SK-N-MC (cell line): ENCODE measurements around the gene SEMA4D.

Experiments
- DNase-seq: peaks from one replicate; pipeline ENCODE4 v3.0.0-alpha.2; 2011; ENCODE audit warnings: low read depth, low spot score
- H3K27ac ChIP-seq: fragments of 200-600 bp; sonication (generic); 2 replicates; pipeline ENCODE4 v1.5.1; 2016; ENCODE audit warnings: mixed run types
- H3K36me3 ChIP-seq: fragments of 200-600 bp; sonication (generic); 2 replicates; pipeline ENCODE4 v1.6.1; 2017; ENCODE audit warnings: antibody characterized with exemption, low read length, mixed read lengths; ENCODE audit not compliant: insufficient read depth
- H3K4me3 ChIP-seq: fragments of 200-600 bp; sonication (generic); 2 replicates; pipeline ENCODE4 v1.5.1; 2016
- H3K9ac ChIP-seq: fragments of 200-600 bp; sonication (generic); 2 replicates; pipeline ENCODE4 v1.8.0; 2017; ENCODE audit warnings: mixed run types, mixed read lengths; ENCODE audit not compliant: insufficient read length
- H3K9me3 ChIP-seq: fragments of 200-600 bp; sonication (generic); 2 replicates; pipeline ENCODE4 v1.6.1; 2017; ENCODE audit warnings: low read depth, mild to moderate bottlenecking, antibody characterized with exemption, low read length, moderate library complexity, mixed read lengths
- EZH2 ChIP-seq: fragments of 200-600 bp; sonication (generic); IDR thresholded peaks from one replicate; pipeline ENCODE4 v1.6.1; 2017; ENCODE audit warnings: antibody characterized with exemption
- FOXP2 ChIP-seq: optimal IDR thresholded peaks from 2 replicates; pipeline ENCODE3; 2011; ENCODE audit warnings: mild to moderate bottlenecking, moderate library complexity; ENCODE audit not compliant: insufficient read depth; ENCODE audit errors: extremely low read length, control extremely low read depth
- POLR2AphosphoS5 ChIP-seq: IDR thresholded peaks from 2 replicates; pipeline ENCODE4 v1.6.1; 2012; ENCODE audit warnings: mild to moderate bottlenecking, low read depth, low read length, borderline replicate concordance

The SEMA4D gene

GRCh38 chr9:89395931-89396710 is 101.8 kb downstream of the SEMA4D start:
- Histone ChIP-seq H3K9ac (no peak overlapping the region), H3K4me3 (no peak overlapping the region), H3K36me3 (peaks cover 14% of the 10 kb centered on the region; the same call in 1 of the 2 replicates), H3K27ac (no peak overlapping the region), H3K9me3 (no peaks in the 10 kb centered on the region)
- TF ChIP-seq EZH2 (no peak), POLR2AphosphoS5 (no peak), FOXP2 (no peak)
- DNase-seq, result no peak

- no peak overlapping the region for H3K27ac ChIP-seq
- no peak for DNase-seq
Measured at GRCh38 chr9:89394412-89394811, 103.5 kb downstream of the SEMA4D start.

GRCh38 chr9:89391585-89391984 is 106.3 kb downstream of the SEMA4D start:
- Histone ChIP-seq H3K9me3 (no peaks in the 10 kb centered on the region), H3K9ac (no peak overlapping the region), H3K36me3 (peaks cover 24% of the 10 kb centered on the region; the same call in 1 of the 2 replicates), H3K27ac (no peak overlapping the region), H3K4me3 (no peak overlapping the region)
- TF ChIP-seq POLR2AphosphoS5 (no peak), FOXP2 (no peak), EZH2 (no peak)
- no peak for DNase-seq

More at GRCh38 chr9:89394412-89394811, 103.5 kb downstream of the SEMA4D start:
- no peaks in the 10 kb centered on the region for H3K9me3 ChIP-seq
- no peak overlapping the region for H3K4me3 ChIP-seq
- H3K9ac ChIP-seq, result no peak overlapping the region
- H3K36me3 ChIP-seq, result peaks cover 24% of the 10 kb centered on the region; the same call in 1 of the 2 replicates
- TF ChIP-seq POLR2AphosphoS5 (no peak), EZH2 (no peak), FOXP2 (no peak)

GRCh38 chr9:89390578-89391116 is 107.3 kb downstream of the SEMA4D start:
- no peak overlapping the region for H3K27ac ChIP-seq
- no peaks in the 10 kb centered on the region for H3K9me3 ChIP-seq
- DNase-seq, result no peak
- H3K4me3 ChIP-seq, result no peak overlapping the region
- H3K9ac ChIP-seq, result no peak overlapping the region
- H3K36me3 ChIP-seq, result peaks cover 24% of the 10 kb centered on the region; the same call in 1 of the 2 replicates
- TF ChIP-seq POLR2AphosphoS5 (no peak), FOXP2 (no peak), EZH2 (no peak)

GRCh38 chr9:89390068-89390555 is 107.8 kb downstream of the SEMA4D start:
- Histone ChIP-seq H3K9me3 (no peaks in the 10 kb centered on the region), H3K36me3 (peaks cover 24% of the 10 kb centered on the region; the same call in 1 of the 2 replicates), H3K27ac (no peak overlapping the region), H3K4me3 (no peak overlapping the region), H3K9ac (no peak overlapping the region)
- no peak for DNase-seq
- no peak for TF ChIP-seq EZH2
- no peak for TF ChIP-seq POLR2AphosphoS5
- no peak for TF ChIP-seq FOXP2

- H3K36me3 ChIP-seq, result peaks cover 24% of the 10 kb centered on the region; the same call in 1 of the 2 replicates
Measured at GRCh38 chr9:89388868-89389177, 109.1 kb downstream of the SEMA4D start.

GRCh38 chr9:89388084-89388867 is 109.6 kb downstream of the SEMA4D start:
- Histone ChIP-seq H3K9ac (no peak overlapping the region), H3K9me3 (no peaks in the 10 kb centered on the region), H3K27ac (no peak overlapping the region), H3K4me3 (no peak overlapping the region), H3K36me3 (peaks cover 22% of the 10 kb centered on the region; the same call in 1 of the 2 replicates)
- TF ChIP-seq POLR2AphosphoS5 (no peak), EZH2 (no peak), FOXP2 (no peak)
- DNase-seq, result no peak

More at GRCh38 chr9:89388868-89389177, 109.1 kb downstream of the SEMA4D start:
- Histone ChIP-seq H3K9me3 (no peaks in the 10 kb centered on the region), H3K9ac (no peak overlapping the region), H3K27ac (no peak overlapping the region), H3K4me3 (no peak overlapping the region)
- DNase-seq, result no peak
- TF ChIP-seq POLR2AphosphoS5 (no peak), EZH2 (no peak), FOXP2 (no peak)
